PFSK-1 (cell line): ENCODE results near the gene HOXC12.

Experiments
- FOXP2 ChIP-seq: optimal IDR thresholded peaks from 2 replicates; pipeline ENCODE3; 2011; ENCODE audit warnings: borderline replicate concordance, control low read depth, inconsistent platforms; ENCODE audit not compliant: insufficient read depth; ENCODE audit errors: extremely low read length, extremely low read depth
- POLR2AphosphoS5 ChIP-seq: IDR thresholded peaks from 2 replicates; pipeline ENCODE4 v1.6.1; 2012; ENCODE audit warnings: low read depth, mild to moderate bottlenecking, control low read depth, low read length, moderate library complexity
- SIN3A ChIP-seq: IDR thresholded peaks from 2 replicates; pipeline ENCODE4 v1.6.1; 2012; ENCODE audit warnings: mild to moderate bottlenecking, low read length, moderate library complexity, borderline replicate concordance; ENCODE audit not compliant: insufficient read depth
- TAF1 ChIP-seq: IDR thresholded peaks from 2 replicates; pipeline ENCODE4 v1.6.1; 2012; ENCODE audit warnings: low read length, control low read depth, borderline replicate concordance; ENCODE audit not compliant: insufficient read depth
- TF ChIP-seq, protein P1 (sequence below), 2 experiments: IDR thresholded peaks; 2 replicates each; pipeline versions ENCODE4 v1.6.1 to v1.8.0; 2011 to 2012; ENCODE audit warnings: low read depth in 2 of 2, low read length in 2 of 2, control low read depth in 1 of 2, inconsistent platforms in 1 of 2, mild to moderate bottlenecking in 1 of 2, moderate library complexity in 1 of 2; ENCODE audit not compliant: insufficient read depth in 1 of 2

The HOXC12 gene

DNA sequence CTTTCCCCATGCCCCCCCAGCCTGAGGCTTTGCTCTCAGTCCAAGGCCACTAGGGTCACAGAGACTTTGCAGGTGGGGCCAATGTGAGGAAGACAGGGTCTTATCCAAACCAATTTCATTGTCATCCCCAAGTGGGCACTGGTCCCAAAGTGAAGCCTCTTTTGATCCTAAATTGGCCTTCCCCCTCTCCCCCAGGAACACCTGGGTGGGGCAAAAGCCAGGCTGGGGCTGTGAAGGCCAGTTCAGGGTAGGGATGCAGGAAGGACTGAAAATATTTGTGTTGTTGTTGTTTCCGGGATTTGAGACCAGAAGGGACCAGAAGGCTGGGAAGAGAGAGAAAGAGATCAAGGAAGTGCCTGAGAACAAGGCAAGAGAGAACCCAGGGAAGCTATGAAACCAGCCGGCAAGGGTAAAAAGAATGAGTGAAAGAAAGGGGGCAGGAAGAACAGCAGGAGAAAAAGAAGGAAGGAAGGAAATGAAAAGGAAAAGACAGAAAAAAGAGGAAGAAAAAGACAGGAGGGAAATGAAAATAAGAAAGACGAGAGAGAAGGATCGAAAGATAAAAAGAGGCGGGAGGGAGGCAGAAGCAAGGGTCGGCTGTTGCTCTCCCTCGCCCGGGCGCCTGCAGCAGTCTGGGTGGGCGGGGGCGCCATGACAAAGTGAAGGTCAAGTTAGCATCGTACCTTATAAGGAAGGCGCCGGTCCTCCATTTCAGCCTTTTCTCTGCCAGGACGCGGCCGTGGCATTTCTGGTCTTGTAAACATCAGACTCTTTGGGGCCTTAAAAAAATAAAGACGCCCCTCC, 10.8 kb downstream of the HOXC12 start:
- TF ChIP-seq SIN3A (no peak), TAF1 (no peak), FOXP2 (no peak), POLR2AphosphoS5 (no peak)
- TF ChIP-seq, protein P1, sequence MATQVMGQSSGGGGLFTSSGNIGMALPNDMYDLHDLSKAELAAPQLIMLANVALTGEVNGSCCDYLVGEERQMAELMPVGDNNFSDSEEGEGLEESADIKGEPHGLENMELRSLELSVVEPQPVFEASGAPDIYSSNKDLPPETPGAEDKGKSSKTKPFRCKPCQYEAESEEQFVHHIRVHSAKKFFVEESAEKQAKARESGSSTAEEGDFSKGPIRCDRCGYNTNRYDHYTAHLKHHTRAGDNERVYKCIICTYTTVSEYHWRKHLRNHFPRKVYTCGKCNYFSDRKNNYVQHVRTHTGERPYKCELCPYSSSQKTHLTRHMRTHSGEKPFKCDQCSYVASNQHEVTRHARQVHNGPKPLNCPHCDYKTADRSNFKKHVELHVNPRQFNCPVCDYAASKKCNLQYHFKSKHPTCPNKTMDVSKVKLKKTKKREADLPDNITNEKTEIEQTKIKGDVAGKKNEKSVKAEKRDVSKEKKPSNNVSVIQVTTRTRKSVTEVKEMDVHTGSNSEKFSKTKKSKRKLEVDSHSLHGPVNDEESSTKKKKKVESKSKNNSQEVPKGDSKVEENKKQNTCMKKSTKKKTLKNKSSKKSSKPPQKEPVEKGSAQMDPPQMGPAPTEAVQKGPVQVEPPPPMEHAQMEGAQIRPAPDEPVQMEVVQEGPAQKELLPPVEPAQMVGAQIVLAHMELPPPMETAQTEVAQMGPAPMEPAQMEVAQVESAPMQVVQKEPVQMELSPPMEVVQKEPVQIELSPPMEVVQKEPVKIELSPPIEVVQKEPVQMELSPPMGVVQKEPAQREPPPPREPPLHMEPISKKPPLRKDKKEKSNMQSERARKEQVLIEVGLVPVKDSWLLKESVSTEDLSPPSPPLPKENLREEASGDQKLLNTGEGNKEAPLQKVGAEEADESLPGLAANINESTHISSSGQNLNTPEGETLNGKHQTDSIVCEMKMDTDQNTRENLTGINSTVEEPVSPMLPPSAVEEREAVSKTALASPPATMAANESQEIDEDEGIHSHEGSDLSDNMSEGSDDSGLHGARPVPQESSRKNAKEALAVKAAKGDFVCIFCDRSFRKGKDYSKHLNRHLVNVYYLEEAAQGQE (IDR thresholded peaks at IDR 0.05; ENCODE audit: insufficient read depth in 1 of 2, low read depth in 2 of 2, low read length in 2 of 2): no peak

DNA sequence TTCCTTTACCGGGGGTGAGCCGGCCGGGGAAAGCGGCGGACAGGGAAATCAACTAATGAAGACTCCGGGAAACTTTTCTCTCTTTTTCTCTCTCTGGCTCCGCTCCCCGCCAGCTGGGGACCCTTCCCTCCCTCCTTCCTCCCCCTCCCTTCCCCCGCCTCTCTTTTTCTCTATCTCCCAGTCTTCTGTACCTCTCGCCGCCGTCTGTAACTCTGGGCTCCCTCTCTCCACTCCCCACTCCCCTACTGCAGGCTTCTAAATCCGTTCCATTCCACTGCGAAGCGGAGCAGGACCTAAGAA, 11.3 kb downstream of the HOXC12 start:
- TF ChIP-seq, protein P1 (IDR thresholded peaks at IDR 0.05; ENCODE audit: insufficient read depth in 1 of 2, low read depth in 2 of 2, low read length in 2 of 2): no peak
- TF ChIP-seq FOXP2 (no peak), SIN3A (no peak)

DNA sequence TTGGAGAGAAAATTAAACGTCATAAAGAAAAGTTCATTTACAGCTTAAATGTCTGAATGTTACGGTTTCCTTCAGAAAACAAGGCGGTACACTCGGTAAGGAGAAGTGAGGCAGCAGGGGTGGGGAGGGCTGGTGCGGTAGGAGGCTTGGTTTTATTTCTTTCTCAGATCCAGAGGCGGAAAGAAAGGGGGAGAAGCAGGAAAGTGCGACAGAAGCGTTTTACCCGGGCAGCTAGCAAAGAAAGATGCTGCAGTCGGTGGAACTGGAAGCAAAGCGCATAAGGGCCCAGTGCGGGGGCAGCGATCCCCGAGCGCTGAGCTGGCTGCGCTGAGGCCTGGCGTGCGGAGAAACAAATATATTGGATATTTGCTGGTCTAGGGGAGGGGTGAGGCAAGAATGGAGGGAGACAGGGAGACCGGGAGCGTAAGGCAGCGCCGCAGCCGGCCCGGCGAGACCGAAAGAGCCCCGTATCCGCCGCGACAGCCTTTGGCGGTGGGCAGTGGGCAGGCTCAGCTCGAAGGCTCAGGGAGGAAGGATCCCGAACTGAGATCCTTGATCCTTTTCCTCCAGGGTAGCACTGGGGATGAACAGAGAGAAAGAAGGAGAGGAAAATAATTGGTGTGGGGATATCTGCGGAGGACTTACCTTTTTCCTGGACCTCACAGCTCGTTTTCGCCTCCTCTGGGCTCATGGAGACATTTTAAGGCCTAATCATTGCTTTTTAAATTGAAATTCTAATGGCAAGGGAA, 11.9 kb downstream of the HOXC12 start:
- no peak for TF ChIP-seq FOXP2
- TF ChIP-seq POLR2AphosphoS5: no peak
- TF ChIP-seq TAF1: no peak
- no peak for TF ChIP-seq SIN3A
- TF ChIP-seq, protein P1 (IDR thresholded peaks at IDR 0.05; ENCODE audit: insufficient read depth in 1 of 2, low read depth in 2 of 2, low read length in 2 of 2): no peak

DNA sequence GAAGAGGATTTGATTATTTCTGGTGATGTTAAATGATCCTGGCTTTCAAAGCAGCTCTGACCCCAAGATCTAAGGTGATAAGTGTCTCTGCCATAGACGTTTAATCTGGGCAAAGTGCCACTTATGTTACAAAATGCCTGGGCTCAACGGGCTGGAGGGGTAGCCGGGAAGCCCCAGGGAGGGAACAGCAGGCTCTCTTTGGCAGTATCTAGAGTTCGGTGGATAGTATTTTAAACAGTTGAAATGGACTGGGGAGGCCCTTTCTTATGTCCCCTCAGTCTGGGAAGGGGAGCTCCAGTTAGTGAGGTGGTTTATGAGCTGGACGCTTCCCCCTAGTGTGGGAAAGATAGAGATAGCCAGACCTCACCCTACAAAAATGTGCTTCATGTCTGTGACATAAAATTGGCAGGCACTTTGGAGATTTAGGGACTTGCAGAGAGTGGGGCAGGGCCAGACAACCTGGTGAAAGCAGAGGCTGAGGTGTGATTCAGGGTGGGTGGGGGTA, 12.8 kb downstream of the HOXC12 start:
- TF ChIP-seq, protein P1 (IDR thresholded peaks at IDR 0.05; ENCODE audit: insufficient read depth in 1 of 2, low read depth in 2 of 2, low read length in 2 of 2): no peak
- no peak for TF ChIP-seq SIN3A
